HepG2 (cell line): Measurements from ENCODE around the gene WFDC12. TPM values are rescaled to one million over a fixed set of nuclear protein-coding genes. Genes with fewer than 3 reads are reported as not detected.

Experiments used
- GTF2F1 ChIP-seq: fragments of 150-350 bp; IDR thresholded peaks from 2 replicates; pipeline ENCODE4 v1.6.1; 2014; ENCODE audit warnings: low read length
- HMGXB3 ChIP-seq: sonication (generic); formaldehyde crosslinking; IDR thresholded peaks from 2 replicates; pipeline ENCODE4 v1.4.0; 2020; ENCODE audit warnings: missing genetic modification reagents, borderline replicate concordance
- IRX3 ChIP-seq: sonication (generic); formaldehyde crosslinking; IDR thresholded peaks from 2 replicates; pipeline ENCODE4 v1.8.1; 2023; ENCODE audit warnings: mild to moderate bottlenecking, low read depth, missing genetic modification reagents, borderline replicate concordance
- JUN ChIP-seq: sonication (generic); formaldehyde crosslinking; IDR thresholded peaks from 2 replicates; pipeline ENCODE4 v1.4.0; 2020; ENCODE audit warnings: mild to moderate bottlenecking, missing genetic modification reagents
- KLF13 ChIP-seq: sonication (generic); formaldehyde crosslinking; IDR thresholded peaks from 2 replicates; pipeline ENCODE4 v1.4.0; 2020; ENCODE audit warnings: mild to moderate bottlenecking, missing genetic modification reagents
- SOX6 ChIP-seq, 2 experiments: fragments of 450-650 bp in 1 of 2; sonication (generic) in 1 of 2; formaldehyde crosslinking in 1 of 2; IDR thresholded peaks; 2 replicates each; pipeline versions ENCODE4 v1.4.0 to v1.6.1; 2017 to 2020; ENCODE audit warnings: antibody characterized with exemption in 1 of 2, mild to moderate bottlenecking in 1 of 2, missing genetic modification reagents in 1 of 2
- YEATS2 ChIP-seq: sonication (generic); formaldehyde crosslinking; IDR thresholded peaks from 2 replicates; pipeline ENCODE4 v1.4.0; 2020; ENCODE audit warnings: missing genetic modification reagents, borderline replicate concordance
- ZGPAT ChIP-seq: IDR thresholded peaks from 2 replicates; pipeline ENCODE4 v1.6.1; 2016; ENCODE audit warnings: mild to moderate bottlenecking
- ZNF530 ChIP-seq: sonication (generic); formaldehyde crosslinking; IDR thresholded peaks from 2 replicates; pipeline ENCODE4 v1.5.0; 2020; ENCODE audit warnings: low read depth, mild to moderate bottlenecking, missing genetic modification reagents
- ZNF552 ChIP-seq: sonication (generic); formaldehyde crosslinking; IDR thresholded peaks from 2 replicates; pipeline ENCODE4 v1.9.0; 2022; ENCODE audit warnings: missing genetic modification reagents, mild to moderate bottlenecking, borderline replicate concordance
- polyA plus RNA-seq, 8 experiments: library from polyadenylated mRNA; depleted of rRNA in 3 of 8; stranded (reverse) in 7 of 8; unstranded in 1 of 8; fragments of >200 nt; fragmentation: Illumina TruSeq in 4 of 8; extraction: Trizol in 4 of 8; gene quantifications; 2 replicates each; pipeline versions ENCODE4 v1.2.1 to v1.2.3, GENCODE V29; 2011 to 2016; ENCODE audit warnings: low read depth in 4 of 8, missing spikeins in 1 of 8, mixed read lengths in 1 of 8; ENCODE audit not compliant: insufficient read depth in 1 of 8
- total RNA-seq, 5 experiments: library from RNA; depleted of rRNA; stranded (reverse); fragments of >200 nt; fragmentation: Illumina TruSeq; extraction: Trizol; gene quantifications; 2 replicates each; pipeline ENCODE4 v1.2.3, GENCODE V29; 2016; ENCODE audit warnings: low read depth in 1 of 5
- TF ChIP-seq, protein P1 (sequence below): IDR thresholded peaks from 2 replicates; pipeline ENCODE4 v1.6.1; 2016; ENCODE audit warnings: low read depth, missing genetic modification reagents, missing compliant biosample characterization
- TF ChIP-seq, protein P2 (sequence below): sonication (generic); formaldehyde crosslinking; IDR thresholded peaks from 2 replicates; pipeline ENCODE4 v1.4.0; 2020; ENCODE audit warnings: missing genetic modification reagents
- TF ChIP-seq, protein P3 (sequence below): sonication (generic); formaldehyde crosslinking; conservative IDR thresholded peaks from 2 replicates; pipeline ENCODE4 v1.4.0; 2020; ENCODE audit warnings: missing genetic modification reagents

WFDC12 gene
- total and polyA plus RNA-seq, 2 of the 13 experiments (the other 11 are each of a cell fraction or from before 2014, with no cell fraction given) = not detected

DNA sequence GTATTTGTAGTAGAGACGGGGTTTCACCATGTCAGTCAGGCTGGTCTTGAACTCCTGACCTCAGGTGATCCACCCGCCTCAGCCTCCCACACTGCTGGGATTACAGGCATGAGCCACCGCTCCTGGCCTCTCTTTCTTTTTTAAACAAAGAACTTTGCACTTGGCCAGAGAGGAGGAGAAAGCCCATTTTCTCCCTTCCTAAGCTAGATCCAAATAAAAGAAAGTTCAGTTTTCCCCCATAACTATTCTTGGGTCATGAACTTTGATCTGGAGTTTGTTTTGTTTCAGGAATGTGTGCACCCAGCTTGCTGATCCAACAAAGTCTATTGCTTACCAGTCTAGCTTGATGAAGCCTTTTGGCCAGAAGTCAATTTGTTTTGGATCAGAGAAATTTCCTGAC, 46.7 kb downstream of the WFDC12 start (continued):
- TF ChIP-seq, protein P1, sequence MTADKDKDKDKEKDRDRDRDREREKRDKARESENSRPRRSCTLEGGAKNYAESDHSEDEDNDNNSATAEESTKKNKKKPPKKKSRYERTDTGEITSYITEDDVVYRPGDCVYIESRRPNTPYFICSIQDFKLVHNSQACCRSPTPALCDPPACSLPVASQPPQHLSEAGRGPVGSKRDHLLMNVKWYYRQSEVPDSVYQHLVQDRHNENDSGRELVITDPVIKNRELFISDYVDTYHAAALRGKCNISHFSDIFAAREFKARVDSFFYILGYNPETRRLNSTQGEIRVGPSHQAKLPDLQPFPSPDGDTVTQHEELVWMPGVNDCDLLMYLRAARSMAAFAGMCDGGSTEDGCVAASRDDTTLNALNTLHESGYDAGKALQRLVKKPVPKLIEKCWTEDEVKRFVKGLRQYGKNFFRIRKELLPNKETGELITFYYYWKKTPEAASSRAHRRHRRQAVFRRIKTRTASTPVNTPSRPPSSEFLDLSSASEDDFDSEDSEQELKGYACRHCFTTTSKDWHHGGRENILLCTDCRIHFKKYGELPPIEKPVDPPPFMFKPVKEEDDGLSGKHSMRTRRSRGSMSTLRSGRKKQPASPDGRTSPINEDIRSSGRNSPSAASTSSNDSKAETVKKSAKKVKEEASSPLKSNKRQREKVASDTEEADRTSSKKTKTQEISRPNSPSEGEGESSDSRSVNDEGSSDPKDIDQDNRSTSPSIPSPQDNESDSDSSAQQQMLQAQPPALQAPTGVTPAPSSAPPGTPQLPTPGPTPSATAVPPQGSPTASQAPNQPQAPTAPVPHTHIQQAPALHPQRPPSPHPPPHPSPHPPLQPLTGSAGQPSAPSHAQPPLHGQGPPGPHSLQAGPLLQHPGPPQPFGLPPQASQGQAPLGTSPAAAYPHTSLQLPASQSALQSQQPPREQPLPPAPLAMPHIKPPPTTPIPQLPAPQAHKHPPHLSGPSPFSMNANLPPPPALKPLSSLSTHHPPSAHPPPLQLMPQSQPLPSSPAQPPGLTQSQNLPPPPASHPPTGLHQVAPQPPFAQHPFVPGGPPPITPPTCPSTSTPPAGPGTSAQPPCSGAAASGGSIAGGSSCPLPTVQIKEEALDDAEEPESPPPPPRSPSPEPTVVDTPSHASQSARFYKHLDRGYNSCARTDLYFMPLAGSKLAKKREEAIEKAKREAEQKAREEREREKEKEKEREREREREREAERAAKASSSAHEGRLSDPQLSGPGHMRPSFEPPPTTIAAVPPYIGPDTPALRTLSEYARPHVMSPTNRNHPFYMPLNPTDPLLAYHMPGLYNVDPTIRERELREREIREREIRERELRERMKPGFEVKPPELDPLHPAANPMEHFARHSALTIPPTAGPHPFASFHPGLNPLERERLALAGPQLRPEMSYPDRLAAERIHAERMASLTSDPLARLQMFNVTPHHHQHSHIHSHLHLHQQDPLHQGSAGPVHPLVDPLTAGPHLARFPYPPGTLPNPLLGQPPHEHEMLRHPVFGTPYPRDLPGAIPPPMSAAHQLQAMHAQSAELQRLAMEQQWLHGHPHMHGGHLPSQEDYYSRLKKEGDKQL = no peak
- no peak for TF ChIP-seq GTF2F1
- TF ChIP-seq, protein P2, sequence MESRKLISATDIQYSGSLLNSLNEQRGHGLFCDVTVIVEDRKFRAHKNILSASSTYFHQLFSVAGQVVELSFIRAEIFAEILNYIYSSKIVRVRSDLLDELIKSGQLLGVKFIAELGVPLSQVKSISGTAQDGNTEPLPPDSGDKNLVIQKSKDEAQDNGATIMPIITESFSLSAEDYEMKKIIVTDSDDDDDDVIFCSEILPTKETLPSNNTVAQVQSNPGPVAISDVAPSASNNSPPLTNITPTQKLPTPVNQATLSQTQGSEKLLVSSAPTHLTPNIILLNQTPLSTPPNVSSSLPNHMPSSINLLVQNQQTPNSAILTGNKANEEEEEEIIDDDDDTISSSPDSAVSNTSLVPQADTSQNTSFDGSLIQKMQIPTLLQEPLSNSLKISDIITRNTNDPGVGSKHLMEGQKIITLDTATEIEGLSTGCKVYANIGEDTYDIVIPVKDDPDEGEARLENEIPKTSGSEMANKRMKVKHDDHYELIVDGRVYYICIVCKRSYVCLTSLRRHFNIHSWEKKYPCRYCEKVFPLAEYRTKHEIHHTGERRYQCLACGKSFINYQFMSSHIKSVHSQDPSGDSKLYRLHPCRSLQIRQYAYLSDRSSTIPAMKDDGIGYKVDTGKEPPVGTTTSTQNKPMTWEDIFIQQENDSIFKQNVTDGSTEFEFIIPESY (CRISPR knock-in tag) = peak; percentile 56; the same call in 1 of the 2 replicates
- no peak for TF ChIP-seq ZNF530 (CRISPR knock-in tag)
- no peak for TF ChIP-seq IRX3 (CRISPR knock-in tag)
- TF ChIP-seq, protein P3, sequence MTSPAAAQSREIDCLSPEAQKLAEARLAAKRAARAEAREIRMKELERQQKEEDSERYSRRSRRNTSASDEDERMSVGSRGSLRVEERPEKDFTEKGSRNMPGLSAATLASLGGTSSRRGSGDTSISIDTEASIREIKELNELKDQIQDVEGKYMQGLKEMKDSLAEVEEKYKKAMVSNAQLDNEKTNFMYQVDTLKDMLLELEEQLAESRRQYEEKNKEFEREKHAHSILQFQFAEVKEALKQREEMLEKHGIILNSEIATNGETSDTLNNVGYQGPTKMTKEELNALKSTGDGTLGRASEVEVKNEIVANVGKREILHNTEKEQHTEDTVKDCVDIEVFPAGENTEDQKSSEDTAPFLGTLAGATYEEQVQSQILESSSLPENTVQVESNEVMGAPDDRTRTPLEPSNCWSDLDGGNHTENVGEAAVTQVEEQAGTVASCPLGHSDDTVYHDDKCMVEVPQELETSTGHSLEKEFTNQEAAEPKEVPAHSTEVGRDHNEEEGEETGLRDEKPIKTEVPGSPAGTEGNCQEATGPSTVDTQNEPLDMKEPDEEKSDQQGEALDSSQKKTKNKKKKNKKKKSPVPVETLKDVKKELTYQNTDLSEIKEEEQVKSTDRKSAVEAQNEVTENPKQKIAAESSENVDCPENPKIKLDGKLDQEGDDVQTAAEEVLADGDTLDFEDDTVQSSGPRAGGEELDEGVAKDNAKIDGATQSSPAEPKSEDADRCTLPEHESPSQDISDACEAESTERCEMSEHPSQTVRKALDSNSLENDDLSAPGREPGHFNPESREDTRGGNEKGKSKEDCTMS (CRISPR knock-in tag) = no peak
- TF ChIP-seq SOX6 (IDR thresholded peaks at IDR 0.05) = no peak
- peak; percentile 97 for TF ChIP-seq SOX6 (CRISPR knock-in tag; IDR thresholded peaks at IDR 0.05)
- TF ChIP-seq HMGXB3 = peak; percentile 40; the same call in 1 of the 2 replicates
- no peak for TF ChIP-seq JUN
- TF ChIP-seq YEATS2 = peak; percentile 11; the same call in 1 of the 2 replicates
- no peak for TF ChIP-seq ZNF552 (CRISPR knock-in tag)
- TF ChIP-seq KLF13 = no peak
- TF ChIP-seq ZGPAT = peak; percentile 75
